ENCODE data around the gene PIH1D1. TPM values are rescaled to one million over a fixed set of nuclear protein-coding genes. Genes with fewer than 3 reads are reported as not detected.

PIH1D1 gene
- total and polyA plus RNA-seq, 2 experiments from 2014 or later: 72.1 to 79.8 TPM

DNA sequence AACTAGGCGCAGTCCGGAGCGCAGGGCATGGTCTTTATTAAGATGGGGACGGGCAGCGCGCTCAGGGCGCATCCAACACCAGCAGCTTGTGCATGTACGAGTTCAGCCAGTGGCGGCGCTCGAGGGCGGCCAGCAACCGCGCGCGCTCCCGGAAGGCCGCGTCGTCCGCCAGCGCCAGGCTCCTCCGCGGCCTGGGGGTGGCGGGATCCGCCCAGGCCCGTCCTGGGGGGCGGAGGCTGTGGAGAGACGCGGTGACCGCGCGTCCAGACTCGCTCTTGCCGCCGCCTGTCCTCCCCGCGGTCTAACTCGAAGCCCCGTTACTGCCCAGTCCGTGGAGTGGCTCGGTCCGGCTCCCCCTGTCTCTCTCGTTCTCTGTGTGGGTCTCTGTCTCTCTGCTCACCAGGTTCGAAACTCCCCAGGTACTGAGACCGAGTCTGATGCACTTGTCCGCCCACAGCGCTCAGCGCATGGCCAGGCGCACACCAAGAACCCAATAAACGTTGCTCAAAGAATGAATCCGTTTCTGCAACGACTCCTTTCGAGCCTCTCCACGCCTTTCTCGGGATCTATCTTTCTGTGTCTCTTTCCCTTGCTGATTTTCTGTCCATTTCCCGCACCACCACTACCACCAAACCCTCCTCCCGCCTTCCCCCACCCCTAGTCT, 29.1 kb downstream of the PIH1D1 start:
- H4K20me1 ChIP-seq (ENCODE audit: insufficient read depth, poor library complexity, severe bottlenecking): no peaks in the 10 kb centered on the region
- 12% methylated on average over 37 of the region's 58 CpGs for WGBS (ENCODE audit: low lambda C conversion rate, missing lambda C conversion rate)
- H3K4me1 ChIP-seq (ENCODE audit: insufficient read depth): peaks cover 3% of the 10 kb centered on the region
- TF ChIP-seq, protein P1, sequence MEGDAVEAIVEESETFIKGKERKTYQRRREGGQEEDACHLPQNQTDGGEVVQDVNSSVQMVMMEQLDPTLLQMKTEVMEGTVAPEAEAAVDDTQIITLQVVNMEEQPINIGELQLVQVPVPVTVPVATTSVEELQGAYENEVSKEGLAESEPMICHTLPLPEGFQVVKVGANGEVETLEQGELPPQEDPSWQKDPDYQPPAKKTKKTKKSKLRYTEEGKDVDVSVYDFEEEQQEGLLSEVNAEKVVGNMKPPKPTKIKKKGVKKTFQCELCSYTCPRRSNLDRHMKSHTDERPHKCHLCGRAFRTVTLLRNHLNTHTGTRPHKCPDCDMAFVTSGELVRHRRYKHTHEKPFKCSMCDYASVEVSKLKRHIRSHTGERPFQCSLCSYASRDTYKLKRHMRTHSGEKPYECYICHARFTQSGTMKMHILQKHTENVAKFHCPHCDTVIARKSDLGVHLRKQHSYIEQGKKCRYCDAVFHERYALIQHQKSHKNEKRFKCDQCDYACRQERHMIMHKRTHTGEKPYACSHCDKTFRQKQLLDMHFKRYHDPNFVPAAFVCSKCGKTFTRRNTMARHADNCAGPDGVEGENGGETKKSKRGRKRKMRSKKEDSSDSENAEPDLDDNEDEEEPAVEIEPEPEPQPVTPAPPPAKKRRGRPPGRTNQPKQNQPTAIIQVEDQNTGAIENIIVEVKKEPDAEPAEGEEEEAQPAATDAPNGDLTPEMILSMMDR (IDR thresholded peaks at IDR 0.05; ENCODE audit: poor library complexity): peak; percentile 33
- no peak for TF ChIP-seq EZH2phosphoT487 (IDR thresholded peaks at IDR 0.05; ENCODE audit: low read depth, severe bottlenecking, unreplicated experiment)
- peak; percentile 89 for TF ChIP-seq EZH2 (IDR thresholded peaks at IDR 0.05; ENCODE audit: borderline replicate concordance)
- no peaks in the 10 kb centered on the region for H3K9me2 ChIP-seq (replicated peaks; ENCODE audit: insufficient read depth)
- H3K9me3 ChIP-seq (ENCODE audit: low read depth): no peaks in the 10 kb centered on the region
- H3K27ac ChIP-seq: no peak overlapping the region
- peak overlapping the region; percentile 65 for H3K4me2 ChIP-seq
- no peaks in the 10 kb centered on the region for H3K79me2 ChIP-seq
- H3K27me3 ChIP-seq: peaks cover 99% of the 10 kb centered on the region
- no peaks in the 10 kb centered on the region for H3K36me3 ChIP-seq (replicated peaks; ENCODE audit: insufficient read depth, low read depth)
- H2AFZ ChIP-seq: no peak overlapping the region
- H3K4me3 ChIP-seq: no peak overlapping the region
- DNase-seq (ENCODE audit: low spot score): peak; percentile 41

DNA sequence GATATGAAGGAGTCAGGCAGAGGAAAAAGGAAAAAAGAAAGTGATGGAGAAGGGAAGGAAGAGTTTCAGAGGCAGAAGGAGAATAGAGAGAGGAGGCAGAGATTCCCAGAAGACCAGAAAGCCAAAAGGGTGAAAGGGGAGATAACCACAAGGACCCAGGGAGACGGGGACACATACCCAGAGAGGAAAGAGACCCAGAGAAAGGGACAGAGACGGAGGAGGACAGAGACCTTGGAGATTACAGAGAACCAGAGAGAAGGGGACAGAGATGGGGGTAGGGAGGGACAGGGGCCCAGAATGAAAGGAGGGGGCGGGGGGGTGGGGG, 29.8 kb downstream of the PIH1D1 start:
- TF ChIP-seq EZH2 (IDR thresholded peaks at IDR 0.05; ENCODE audit: borderline replicate concordance): no peak
- TF ChIP-seq, protein P1 (IDR thresholded peaks at IDR 0.05; ENCODE audit: poor library complexity): no peak
- no peak for TF ChIP-seq EZH2phosphoT487 (IDR thresholded peaks at IDR 0.05; ENCODE audit: low read depth, severe bottlenecking, unreplicated experiment)
- H4K20me1 ChIP-seq (ENCODE audit: insufficient read depth, poor library complexity, severe bottlenecking): no peaks in the 10 kb centered on the region
- H2AFZ ChIP-seq: no peak overlapping the region
- no peaks in the 10 kb centered on the region for H3K79me2 ChIP-seq
- no peak overlapping the region for H3K4me2 ChIP-seq
- H3K27ac ChIP-seq: no peak overlapping the region
- H3K4me3 ChIP-seq: no peak overlapping the region
- H3K9me3 ChIP-seq (ENCODE audit: low read depth): no peaks in the 10 kb centered on the region
- H3K9me2 ChIP-seq (replicated peaks; ENCODE audit: insufficient read depth): no peaks in the 10 kb centered on the region
- peaks cover 97% of the 10 kb centered on the region for H3K27me3 ChIP-seq
- no peak for DNase-seq (ENCODE audit: low spot score)
- no peaks in the 10 kb centered on the region for H3K36me3 ChIP-seq (replicated peaks; ENCODE audit: insufficient read depth, low read depth)
- peaks cover 3% of the 10 kb centered on the region for H3K4me1 ChIP-seq (ENCODE audit: insufficient read depth)
- 75% methylated on average over 1 of the region's 3 CpGs for WGBS (ENCODE audit: low lambda C conversion rate, missing lambda C conversion rate)

DNA sequence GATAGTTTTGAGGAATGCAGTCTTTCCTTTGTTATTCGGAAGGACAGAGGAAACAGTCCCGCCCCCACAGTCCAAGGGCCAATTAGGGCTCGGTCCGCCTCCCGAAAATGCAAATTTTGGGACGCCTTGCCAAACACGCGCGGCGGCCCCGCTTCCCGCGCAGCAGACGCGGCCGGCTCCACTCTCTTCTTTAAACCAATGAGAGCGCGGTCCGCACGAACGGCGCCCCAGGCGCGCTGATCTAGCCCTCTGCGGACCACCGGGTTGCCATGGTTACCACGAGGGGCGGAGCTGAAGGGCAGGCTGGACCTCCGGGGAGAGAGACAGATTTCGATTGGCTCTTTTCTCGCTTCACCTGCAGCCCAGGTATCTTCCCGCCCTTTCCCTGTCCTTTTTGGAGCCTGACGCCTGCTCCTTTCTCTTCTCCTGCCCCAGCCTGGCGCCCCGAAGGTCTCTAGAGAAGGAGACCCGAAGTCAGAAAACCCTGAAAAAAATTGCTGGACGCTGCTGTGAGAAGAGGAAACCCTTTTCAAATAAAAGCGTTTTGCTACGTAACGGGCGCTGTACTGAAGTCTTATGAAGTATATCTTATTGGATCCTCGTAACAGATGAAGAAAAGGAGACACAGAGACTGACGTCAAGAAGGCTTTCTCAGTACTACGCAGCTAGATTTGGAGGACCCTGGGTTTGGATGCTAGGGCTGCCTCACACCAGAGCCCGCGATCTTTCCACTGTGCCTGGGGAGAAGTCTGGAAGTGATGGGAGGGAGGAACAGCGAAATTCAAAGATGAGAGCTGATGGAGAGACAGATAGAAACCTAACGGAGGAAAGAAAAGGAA, 30.4 kb downstream of the PIH1D1 start:
- Histone ChIP-seq H3K4me2 (peak overlapping the region; percentile 68), H3K4me3 (no peak overlapping the region), H3K4me1 (ENCODE audit: insufficient read depth) (peaks cover 3% of the 10 kb centered on the region), H4K20me1 (ENCODE audit: insufficient read depth, poor library complexity, severe bottlenecking) (no peaks in the 10 kb centered on the region), H3K9me2 (replicated peaks; ENCODE audit: insufficient read depth) (no peaks in the 10 kb centered on the region), H3K27me3 (peaks cover 97% of the 10 kb centered on the region), H2AFZ (no peak overlapping the region), H3K79me2 (no peaks in the 10 kb centered on the region), H3K9me3 (ENCODE audit: low read depth) (no peaks in the 10 kb centered on the region), H3K36me3 (replicated peaks; ENCODE audit: insufficient read depth, low read depth) (no peaks in the 10 kb centered on the region), H3K27ac (no peak overlapping the region)
- WGBS (ENCODE audit: low lambda C conversion rate, missing lambda C conversion rate): 19% methylated on average over 48 of the region's 48 CpGs
- DNase-seq (ENCODE audit: low spot score): peak; percentile 49
- TF ChIP-seq EZH2 (IDR thresholded peaks at IDR 0.05; ENCODE audit: borderline replicate concordance) (peak; percentile 81), EZH2phosphoT487 (IDR thresholded peaks at IDR 0.05; ENCODE audit: low read depth, severe bottlenecking, unreplicated experiment) (peak; percentile 28)
- TF ChIP-seq, protein P1 (IDR thresholded peaks at IDR 0.05; ENCODE audit: poor library complexity): no peak

Data from hepatocyte (in vitro differentiated cells).